Measurements from ENCODE around the gene AKNA.
"Not testable (repeated sequence)": the region's sequence is repeated elsewhere in the genome, so short reads cannot be mapped to it uniquely, and the experiment has no call there.

DNA sequence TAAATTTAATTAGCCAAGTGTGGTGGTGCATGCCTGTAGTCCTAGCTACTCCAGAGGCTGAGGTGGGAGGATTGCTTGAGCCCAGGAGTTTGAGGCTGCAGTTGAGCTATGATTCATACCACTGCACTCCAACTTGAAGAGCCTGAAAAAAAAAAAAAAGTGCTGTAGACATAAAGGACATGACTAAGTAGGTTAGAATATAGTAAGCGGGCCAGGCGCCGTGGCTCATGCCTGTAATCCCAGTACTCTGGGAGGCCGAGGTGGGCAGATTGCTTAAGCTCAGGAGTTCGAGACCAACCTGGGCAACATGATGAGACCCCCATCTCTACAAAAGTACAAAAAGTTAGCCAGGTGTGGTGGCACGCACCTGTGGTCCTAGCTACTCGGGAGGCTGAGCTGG is 67.1 kb downstream of the AKNA start:
- TF ChIP-seq, protein P1, sequence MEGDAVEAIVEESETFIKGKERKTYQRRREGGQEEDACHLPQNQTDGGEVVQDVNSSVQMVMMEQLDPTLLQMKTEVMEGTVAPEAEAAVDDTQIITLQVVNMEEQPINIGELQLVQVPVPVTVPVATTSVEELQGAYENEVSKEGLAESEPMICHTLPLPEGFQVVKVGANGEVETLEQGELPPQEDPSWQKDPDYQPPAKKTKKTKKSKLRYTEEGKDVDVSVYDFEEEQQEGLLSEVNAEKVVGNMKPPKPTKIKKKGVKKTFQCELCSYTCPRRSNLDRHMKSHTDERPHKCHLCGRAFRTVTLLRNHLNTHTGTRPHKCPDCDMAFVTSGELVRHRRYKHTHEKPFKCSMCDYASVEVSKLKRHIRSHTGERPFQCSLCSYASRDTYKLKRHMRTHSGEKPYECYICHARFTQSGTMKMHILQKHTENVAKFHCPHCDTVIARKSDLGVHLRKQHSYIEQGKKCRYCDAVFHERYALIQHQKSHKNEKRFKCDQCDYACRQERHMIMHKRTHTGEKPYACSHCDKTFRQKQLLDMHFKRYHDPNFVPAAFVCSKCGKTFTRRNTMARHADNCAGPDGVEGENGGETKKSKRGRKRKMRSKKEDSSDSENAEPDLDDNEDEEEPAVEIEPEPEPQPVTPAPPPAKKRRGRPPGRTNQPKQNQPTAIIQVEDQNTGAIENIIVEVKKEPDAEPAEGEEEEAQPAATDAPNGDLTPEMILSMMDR (IDR thresholded peaks at IDR 0.05) = not testable (repeated sequence)
- not testable (repeated sequence) for TF ChIP-seq POLR2A (IDR thresholded peaks at IDR 0.05)
